Hepatocyte (in vitro differentiated cells): ENCODE data around the gene PICALM.

Experiments used
- CTCF ChIP-seq: fragments of 200-600 bp; sonication (generic); IDR thresholded peaks from 2 replicates; pipeline ENCODE4 v1.5.1; 2016; ENCODE audit warnings: antibody characterized with exemption, mild to moderate bottlenecking; ENCODE audit not compliant: poor library complexity
- EZH2 ChIP-seq: fragments of 200-600 bp; sonication (generic); IDR thresholded peaks from 2 replicates; pipeline ENCODE4 v1.6.1; 2016; ENCODE audit warnings: antibody characterized with exemption, mild to moderate bottlenecking, borderline replicate concordance

- no peak for TF ChIP-seq CTCF
- TF ChIP-seq EZH2 = no peak
These were observed 29.8 kb downstream of the PICALM start for GRCh38 chr11:86039094-86039493.
